Thyroid gland (tissue), 4 donors: ENCODE measurements around the gene IFIT3. TPM values are rescaled to one million over a fixed set of nuclear protein-coding genes. Genes with fewer than 3 reads are reported as not detected.

Experiments used
- DNase-seq, 2 donors: peaks; one replicate each; pipeline ENCODE4 v3.0.0-alpha.2; 2019
- H3K27ac ChIP-seq, 3 donors: fragments of 200-600 bp; sonication (generic); 1 replicate in 2 of 3; 2 replicates in 1 of 3; pipeline ENCODE4 v1.5.1; 2016 to 2019; ENCODE audit warnings: mild to moderate bottlenecking in 1 of 3, moderate library complexity in 1 of 3
- H3K27me3 ChIP-seq: fragments of 200-600 bp; sonication (generic); one replicate; pipeline ENCODE4 v1.5.1; 2019
- H3K36me3 ChIP-seq, 2 donors: fragments of 200-600 bp; sonication (generic); one replicate each; pipeline ENCODE4 v1.5.1; 2016 to 2019
- H3K4me1 ChIP-seq, 2 donors: fragments of 200-600 bp; sonication (generic); one replicate each; pipeline ENCODE4 v1.5.1; 2017 to 2019
- H3K4me3 ChIP-seq, 3 donors: fragments of 200-600 bp; sonication (generic); replicated peaks in 1 of 3; 1 replicate in 2 of 3; 2 replicates in 1 of 3; pipeline ENCODE4 v1.5.1; 2016; ENCODE audit warnings: mild to moderate bottlenecking in 1 of 3
- H3K9me3 ChIP-seq: fragments of 200-600 bp; sonication (generic); one replicate; pipeline ENCODE4 v1.5.1; 2017
- POLR2A ChIP-seq, 2 donors: fragments of 450-650 bp; IDR thresholded peaks; one replicate each; pipeline ENCODE4 v1.6.1; 2017; ENCODE audit warnings: antibody characterized with exemption in 2 of 2, mild to moderate bottlenecking in 2 of 2, moderate library complexity in 1 of 2
- WGBS, 2 donors: methylation state at CpG; one replicate each; pipeline ENCODE4 v1.1.5; 2017; 5-methylcytosine and 5-hydroxymethylcytosine counted together
- intact Hi-C: fragments of 100-400 bp; cut with DNase I; formaldehyde crosslinking; loops from one replicate; pipeline ENCODE4 v1.15.1; 2023
- total RNA-seq, 4 donors: library from RNA; depleted of rRNA; stranded (reverse); fragments of >200 nt; gene quantifications; one replicate each; pipeline ENCODE4 v1.2.3, GENCODE V29; 2016
- TF ChIP-seq, protein P1 (sequence below), 6 experiments: fragments of 200-600 bp in 3 of 6; fragments of 450-650 bp in 3 of 6; sonication (generic) in 3 of 6; IDR thresholded peaks; one replicate each; pipeline ENCODE4 v1.5.1; 2016 to 2019; ENCODE audit warnings: antibody characterized with exemption in 6 of 6, mild to moderate bottlenecking in 2 of 6, inconsistent platforms in 1 of 6, moderate library complexity in 1 of 6

IFIT3 gene
- total RNA-seq, 4 donors from 2014 or later, result 5.9 to 11.4 (median 8.8) TPM

DNA sequence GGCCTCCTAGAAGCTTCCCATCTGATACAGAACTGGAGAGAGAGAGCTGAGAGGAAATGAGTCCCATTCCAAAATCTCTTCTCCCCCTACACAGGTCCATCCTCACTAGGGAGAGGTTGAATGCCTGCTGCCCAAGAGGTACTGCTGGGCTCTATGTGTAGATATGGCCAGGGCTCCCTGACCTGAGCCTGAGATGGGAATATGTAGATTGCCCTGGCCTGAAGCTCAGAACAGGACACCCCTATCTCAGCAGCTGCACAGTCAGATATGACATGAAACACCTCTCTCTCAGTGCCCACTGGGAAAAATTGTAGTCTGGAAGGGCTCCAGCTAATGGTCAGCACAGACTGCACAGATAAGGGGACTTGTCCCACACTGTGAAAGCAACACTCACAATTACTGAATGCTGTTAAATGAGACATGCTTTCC is 46.9 kb downstream of the IFIT3 start:
- no peak overlapping the region for H3K4me3 ChIP-seq
- TF ChIP-seq, protein P1, sequence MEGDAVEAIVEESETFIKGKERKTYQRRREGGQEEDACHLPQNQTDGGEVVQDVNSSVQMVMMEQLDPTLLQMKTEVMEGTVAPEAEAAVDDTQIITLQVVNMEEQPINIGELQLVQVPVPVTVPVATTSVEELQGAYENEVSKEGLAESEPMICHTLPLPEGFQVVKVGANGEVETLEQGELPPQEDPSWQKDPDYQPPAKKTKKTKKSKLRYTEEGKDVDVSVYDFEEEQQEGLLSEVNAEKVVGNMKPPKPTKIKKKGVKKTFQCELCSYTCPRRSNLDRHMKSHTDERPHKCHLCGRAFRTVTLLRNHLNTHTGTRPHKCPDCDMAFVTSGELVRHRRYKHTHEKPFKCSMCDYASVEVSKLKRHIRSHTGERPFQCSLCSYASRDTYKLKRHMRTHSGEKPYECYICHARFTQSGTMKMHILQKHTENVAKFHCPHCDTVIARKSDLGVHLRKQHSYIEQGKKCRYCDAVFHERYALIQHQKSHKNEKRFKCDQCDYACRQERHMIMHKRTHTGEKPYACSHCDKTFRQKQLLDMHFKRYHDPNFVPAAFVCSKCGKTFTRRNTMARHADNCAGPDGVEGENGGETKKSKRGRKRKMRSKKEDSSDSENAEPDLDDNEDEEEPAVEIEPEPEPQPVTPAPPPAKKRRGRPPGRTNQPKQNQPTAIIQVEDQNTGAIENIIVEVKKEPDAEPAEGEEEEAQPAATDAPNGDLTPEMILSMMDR (IDR thresholded peaks at IDR 0.05), result no peak
- peak; percentile 23 to 43 for DNase-seq
- no peaks in the 10 kb centered on the region for H3K36me3 ChIP-seq
- no peaks in the 10 kb centered on the region for H3K9me3 ChIP-seq
- peak overlapping the region; percentile 80 to 92 (median 92) for H3K27ac ChIP-seq
- no peaks in the 10 kb centered on the region for H3K27me3 ChIP-seq
- peaks cover 17 to 23% of the 10 kb centered on the region in 2 donors for H3K4me1 ChIP-seq
- intact Hi-C loops, result no loop called here

DNA sequence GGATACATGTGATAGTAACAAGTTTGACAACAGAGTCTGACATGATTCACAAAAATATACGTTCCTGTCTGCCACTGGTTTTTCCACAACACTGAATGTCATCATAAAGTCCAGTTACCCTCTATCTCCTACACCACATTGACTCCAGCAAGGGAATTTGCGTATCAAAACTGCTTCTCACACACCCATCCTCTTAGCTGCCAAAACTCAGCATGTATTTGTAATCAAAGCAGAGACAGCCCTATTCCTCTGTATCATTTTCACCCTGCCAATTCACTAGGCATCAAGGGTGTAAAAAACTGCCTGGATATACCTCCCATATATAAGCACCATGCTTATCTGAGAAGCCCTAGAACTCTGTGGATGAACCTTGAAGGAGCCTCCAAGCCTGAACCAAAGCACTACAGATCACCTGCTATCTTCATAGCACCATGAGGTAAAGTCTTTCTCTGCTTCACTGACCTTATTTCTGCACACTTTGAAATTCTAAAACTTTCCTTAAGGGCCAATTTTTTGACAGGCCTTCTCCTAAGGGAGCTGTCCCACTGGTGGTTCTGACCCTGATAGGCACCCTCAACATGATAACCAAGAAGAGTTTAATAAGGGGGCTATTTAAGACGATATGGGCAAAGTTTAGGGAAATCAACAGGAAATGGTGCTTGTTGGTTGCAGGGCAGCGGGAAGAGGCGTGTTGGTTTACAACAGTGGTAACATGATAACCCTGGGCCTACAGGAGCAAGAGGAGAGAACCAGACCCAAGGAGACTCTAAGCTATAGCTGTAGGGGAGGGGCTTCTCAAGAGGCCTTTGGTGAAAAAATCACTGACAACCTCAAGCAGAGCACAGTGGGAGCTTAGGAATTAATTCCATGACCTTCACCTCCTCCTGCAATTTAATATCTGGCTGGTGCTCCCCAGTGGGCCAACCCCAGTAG is 50.2 kb downstream of the IFIT3 start, which contains the start of gene IFIT1B:
Gene IFIT1B, plus strand, starts transcription at position 352 of the 933 bp plus-strand sequence. Its CDS starts 80 bp downstream, at position 432.
- no peak for DNase-seq
- Histone ChIP-seq H3K36me3 (no peaks in the 10 kb centered on the region), H3K27me3 (no peaks in the 10 kb centered on the region), H3K4me3 (no peak within 1 kb of the TSS), H3K4me1 (peaks cover 17 to 23% of the 10 kb centered on the region in 2 donors), H3K27ac (no peak within 1 kb of the TSS), H3K9me3 (no peaks in the 10 kb centered on the region)
- WGBS, 2 donors, result 93 to 95% methylated on average over 5 of the region's 5 CpGs
- intact Hi-C loops, result no loop called here
- TF ChIP-seq POLR2A (IDR thresholded peaks at IDR 0.05), result no peak

DNA sequence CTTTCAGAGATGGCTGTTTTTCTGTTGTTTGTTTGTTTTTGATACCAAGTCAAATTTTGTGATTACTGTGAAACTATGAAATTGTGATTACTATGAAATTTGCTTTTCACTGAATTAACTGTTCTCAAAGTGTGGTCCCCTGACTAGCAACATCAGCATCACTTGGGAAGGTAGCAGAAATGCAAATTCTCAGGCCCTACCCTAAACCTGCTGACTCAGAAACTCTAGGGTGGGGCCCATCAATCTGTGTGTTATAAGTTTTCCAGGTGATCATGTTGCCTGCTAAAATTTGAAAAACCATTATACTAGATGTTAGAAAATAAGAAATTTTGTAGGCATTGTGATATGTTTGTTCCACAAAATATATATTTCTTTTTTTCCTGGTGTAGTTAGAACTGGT is 51.3 kb downstream of the IFIT3 start:
- Histone ChIP-seq H3K27me3 (no peaks in the 10 kb centered on the region), H3K36me3 (no peaks in the 10 kb centered on the region), H3K4me1 (peaks cover 9 to 11% of the 10 kb centered on the region in 2 donors), H3K4me3 (no peak overlapping the region), H3K9me3 (no peaks in the 10 kb centered on the region), H3K27ac (no peak overlapping the region)
- intact Hi-C loops, result no loop called here
- TF ChIP-seq POLR2A (IDR thresholded peaks at IDR 0.05), result no peak
- TF ChIP-seq, protein P1 (IDR thresholded peaks at IDR 0.05), result no peak
- no peak for DNase-seq

DNA sequence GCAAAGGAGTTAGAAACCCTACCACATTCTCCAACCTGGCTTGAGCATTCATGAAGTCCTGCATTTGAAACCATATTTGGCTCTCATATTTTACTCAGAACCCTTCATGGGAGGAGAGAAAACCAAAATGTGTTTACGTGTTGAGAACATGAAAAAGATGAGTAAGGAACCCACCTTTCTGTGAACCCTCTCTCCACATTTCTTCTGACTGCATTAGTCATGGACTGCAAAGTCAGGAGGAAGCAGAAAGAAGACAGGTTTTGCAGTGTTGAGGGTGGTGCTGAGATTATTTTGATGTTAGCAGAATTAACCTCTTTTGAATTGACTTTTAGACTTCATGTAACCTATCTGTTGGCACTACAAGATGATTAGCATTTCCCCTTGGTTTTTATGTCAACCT is 55.0 kb downstream of the IFIT3 start:
- WGBS, 2 donors, result 90 to 94% methylated on average over 1 of the region's 1 CpG
- Histone ChIP-seq H3K4me1 (no peaks in the 10 kb centered on the region), H3K9me3 (no peaks in the 10 kb centered on the region), H3K27ac (no peak overlapping the region), H3K27me3 (no peaks in the 10 kb centered on the region), H3K4me3 (no peak overlapping the region), H3K36me3 (no peaks in the 10 kb centered on the region)
- no peak for DNase-seq
- no peak for TF ChIP-seq POLR2A (IDR thresholded peaks at IDR 0.05)
- TF ChIP-seq, protein P1 (IDR thresholded peaks at IDR 0.05), result no peak
- intact Hi-C loops, result no loop called here

DNA sequence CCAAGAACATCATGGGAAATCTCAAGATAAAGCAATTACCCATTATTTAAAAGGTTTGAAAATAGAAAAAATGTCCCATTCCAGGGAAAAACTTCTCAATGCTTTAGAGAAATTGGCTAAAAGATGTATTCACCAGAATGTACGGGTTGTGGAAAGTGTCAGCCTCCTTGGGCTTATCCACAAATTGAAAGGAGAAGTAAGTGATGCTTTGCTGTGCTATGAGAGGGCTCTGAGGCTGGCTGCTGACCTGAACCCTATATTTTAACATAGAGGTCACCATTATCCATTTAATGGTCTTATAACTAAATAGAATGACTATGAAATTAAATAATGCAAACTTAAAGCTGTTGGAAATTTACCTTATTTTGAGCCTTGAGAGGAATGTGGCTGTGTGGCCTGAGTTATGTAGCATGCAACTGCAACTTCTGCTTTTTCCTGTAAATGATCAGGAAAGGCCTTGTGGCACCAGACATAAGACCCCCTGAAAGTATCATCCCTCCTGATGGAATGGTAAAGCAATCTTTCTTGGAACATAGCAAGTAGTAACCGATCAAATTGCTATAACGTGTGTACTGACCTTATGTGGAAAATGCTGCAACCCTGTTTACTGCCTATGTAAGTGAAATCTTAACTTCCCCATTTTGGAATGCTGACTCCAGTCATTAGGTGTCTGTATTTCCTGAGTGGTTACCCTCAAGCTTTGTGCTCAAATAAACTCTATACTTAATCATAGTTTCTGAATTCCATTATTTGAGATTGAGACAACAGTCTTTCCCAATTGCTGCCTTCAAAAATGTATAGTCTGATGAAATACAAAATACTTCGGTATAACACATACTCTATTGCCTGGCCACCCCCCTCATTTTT is 56.9 kb downstream of the IFIT3 start:
- Histone ChIP-seq H3K9me3 (no peaks in the 10 kb centered on the region), H3K4me3 (no peak overlapping the region), H3K27me3 (no peaks in the 10 kb centered on the region), H3K4me1 (no peaks in the 10 kb centered on the region), H3K27ac (no peak overlapping the region), H3K36me3 (no peaks in the 10 kb centered on the region)
- no peak for TF ChIP-seq POLR2A (IDR thresholded peaks at IDR 0.05)
- TF ChIP-seq, protein P1 (IDR thresholded peaks at IDR 0.05), result no peak
- WGBS, 2 donors, result 82 to 87% methylated on average over 4 of the region's 4 CpGs
- no peak for DNase-seq
- intact Hi-C loops, result no loop called here
